H54 (cell line): ENCODE data around the gene CACHD1.

Source experiments
- DNase-seq: peaks from one replicate; pipeline ENCODE4 v3.0.0; 2011; ENCODE audit warnings: low spot score, mixed read lengths; ENCODE audit not compliant: insufficient read length
- FAIRE-seq: peaks from 3 replicates; lab custom pipeline; 2011; peaks lifted over from hg19 to GRCh38; lab: Jason Lieb, UNC
- POLR2A ChIP-seq: IDR thresholded peaks from 2 replicates; pipeline ENCODE4 v1.6.1; 2011; ENCODE audit warnings: low read depth, mild to moderate bottlenecking, low read length

Gene CACHD1

DNA sequence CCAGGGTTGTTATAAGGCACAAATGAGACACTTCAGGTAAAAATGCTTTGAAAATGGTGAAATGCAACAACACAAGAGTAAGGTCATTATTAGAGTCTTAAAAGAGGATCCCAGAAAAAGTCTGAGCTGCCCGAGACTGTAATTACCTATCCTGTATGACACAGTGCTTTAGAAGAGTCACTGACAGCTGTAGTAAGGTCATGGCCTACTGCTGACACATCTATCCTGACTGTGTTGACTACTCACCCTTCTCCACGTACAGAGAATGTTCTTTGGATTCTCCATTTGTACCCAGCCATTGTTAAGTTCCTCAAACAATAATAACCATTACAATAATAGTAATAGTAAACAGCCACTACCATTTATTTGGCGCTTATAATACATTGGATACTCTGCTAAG is 104.4 kb downstream of the CACHD1 start:
- TF ChIP-seq POLR2A = no peak
- peak; percentile 78 for FAIRE-seq
- peak; percentile 9 for DNase-seq

- no peak for FAIRE-seq
- no peak for TF ChIP-seq POLR2A
- no peak for DNase-seq
These were observed 106.2 kb downstream of the CACHD1 start for GRCh38 chr1:64575881-64576676.

- FAIRE-seq = peak; percentile 6
- TF ChIP-seq POLR2A = no peak
- no peak for DNase-seq
These were observed 108.5 kb downstream of the CACHD1 start for GRCh38 chr1:64578270-64578973.

GRCh38 chr1:64579767-64580166 is 109.8 kb downstream of the CACHD1 start:
- TF ChIP-seq POLR2A = no peak
- FAIRE-seq = no peak
- DNase-seq = no peak

DNA sequence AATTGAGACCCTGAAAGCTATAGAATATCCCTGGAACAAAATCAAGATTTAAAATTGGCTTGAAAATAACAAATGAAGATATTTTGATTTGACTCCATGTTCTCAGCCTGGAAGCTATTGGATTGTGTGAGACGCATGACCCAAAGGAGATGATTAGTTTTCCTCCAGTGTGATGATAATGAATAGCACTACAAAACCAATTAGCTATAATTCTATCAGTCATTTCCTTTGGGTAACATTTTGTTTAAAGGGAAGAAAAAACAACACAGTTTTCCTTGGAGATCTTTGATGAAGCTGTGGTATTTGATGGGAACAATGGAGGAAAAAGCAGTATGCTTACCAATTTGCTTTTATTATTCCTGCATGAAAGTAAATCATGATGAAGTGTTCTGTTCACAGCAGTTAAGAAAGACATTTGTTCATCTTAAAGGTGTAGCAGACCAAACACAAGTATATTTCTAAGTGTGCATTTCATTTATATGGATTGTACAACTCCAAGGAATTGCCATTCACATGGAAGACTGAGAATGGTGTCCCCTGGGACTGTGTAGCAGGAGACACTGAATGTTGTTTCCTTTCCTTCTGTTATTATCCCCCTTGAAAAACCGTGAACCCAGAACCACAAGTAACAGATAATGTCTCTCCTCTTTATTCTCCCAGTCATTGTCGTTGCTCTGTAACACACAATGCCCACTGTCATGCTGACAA is 111.4 kb downstream of the CACHD1 start:
- DNase-seq (no peak), FAIRE-seq (peak; percentile 80)
- no peak for TF ChIP-seq POLR2A

DNA sequence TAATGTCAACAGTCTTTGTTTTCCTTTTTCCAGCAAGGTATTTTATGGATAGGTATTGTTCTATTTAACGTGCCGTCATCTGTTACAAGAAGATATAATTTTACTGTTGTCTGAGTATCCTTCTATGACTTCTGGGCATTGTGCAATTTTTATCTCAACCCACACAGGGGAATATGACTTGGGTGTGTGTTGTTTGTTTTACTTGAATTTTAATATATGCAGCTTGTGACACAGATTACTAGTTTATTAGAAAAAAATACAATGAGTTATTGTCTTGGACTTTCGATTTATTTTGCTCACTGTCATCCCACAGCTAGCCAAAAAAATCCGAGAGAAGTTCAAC is 111.9 kb downstream of the CACHD1 start:
- DNase-seq = no peak
- FAIRE-seq = no peak
- no peak for TF ChIP-seq POLR2A

DNA sequence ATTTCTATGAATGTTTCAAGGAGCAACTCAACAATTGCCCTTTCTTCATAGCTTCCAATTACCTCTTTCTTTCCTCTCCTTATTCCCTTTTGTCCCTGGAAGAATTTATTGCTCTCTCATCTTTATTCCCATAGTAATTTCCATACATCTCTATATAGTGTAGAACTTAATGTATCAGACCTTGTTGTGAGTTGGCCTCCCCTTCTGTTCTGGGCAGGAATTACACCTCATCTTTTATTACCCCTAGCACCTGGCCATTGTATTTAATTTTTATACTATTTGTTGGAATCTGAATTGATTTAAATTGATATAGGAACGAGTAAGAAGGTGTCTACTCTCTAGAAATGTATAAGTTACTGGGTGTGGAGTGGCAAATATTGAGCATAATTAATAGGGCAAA is 114.5 kb downstream of the CACHD1 start:
- FAIRE-seq = no peak
- no peak for TF ChIP-seq POLR2A
- no peak for DNase-seq

- no peak for DNase-seq
- no peak for FAIRE-seq
- TF ChIP-seq POLR2A = no peak
These were observed 118.9 kb downstream of the CACHD1 start for GRCh38 chr1:64588876-64589275.

DNA sequence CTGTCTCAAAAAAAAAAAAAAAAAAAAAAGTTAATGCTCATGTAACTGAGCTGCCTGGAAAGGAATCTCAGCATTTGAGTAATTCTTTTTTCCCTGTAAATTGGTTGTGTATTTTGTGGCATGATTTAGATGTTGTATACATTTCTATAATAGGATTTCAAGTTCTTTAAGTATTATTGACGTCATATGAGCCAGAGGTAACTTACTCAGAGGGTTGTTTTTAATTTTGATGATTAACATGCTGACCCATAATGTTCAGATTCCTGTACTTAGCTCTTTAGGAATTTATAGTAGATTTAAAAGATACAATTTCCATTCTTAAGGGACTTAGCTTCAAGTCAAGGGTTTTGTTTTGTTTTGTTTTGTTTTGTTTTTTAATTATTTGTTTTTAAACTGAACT is 120.4 kb downstream of the CACHD1 start:
- FAIRE-seq (no peak), DNase-seq (no peak)
- no peak for TF ChIP-seq POLR2A

- FAIRE-seq (no peak), DNase-seq (no peak)
- TF ChIP-seq POLR2A = no peak
These were observed 124.5 kb downstream of the CACHD1 start for GRCh38 chr1:64594446-64594845.

DNA sequence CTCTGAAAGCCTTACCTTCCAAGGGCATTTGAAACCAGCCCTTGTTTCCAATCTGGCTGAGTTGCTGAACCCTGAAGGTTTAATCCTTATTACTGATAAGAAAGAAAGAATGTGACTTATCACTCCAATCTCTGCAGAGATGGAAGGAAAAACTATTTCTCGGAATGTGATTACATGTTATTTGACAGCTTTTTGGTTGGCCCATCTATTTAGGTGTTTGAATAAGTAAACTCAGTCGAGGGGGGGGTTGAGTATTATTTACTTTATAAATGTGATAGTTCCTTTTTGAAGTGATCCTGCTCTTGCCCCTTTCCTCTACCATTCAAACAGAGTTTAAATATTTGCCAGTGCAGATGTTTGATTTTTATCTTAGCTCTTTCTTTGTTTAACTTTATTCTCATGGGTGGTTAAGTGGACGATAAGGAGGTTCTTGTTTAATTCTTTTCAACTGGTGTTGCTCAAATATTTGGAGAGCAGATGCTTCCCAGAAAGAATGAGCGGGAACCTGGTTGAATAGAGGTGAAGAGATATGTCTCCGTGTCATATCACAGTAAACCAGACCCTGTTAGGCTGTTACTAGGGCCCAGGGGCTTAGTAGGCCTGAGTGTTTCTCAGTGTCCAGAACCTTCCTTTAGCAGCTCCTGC is 126.1 kb downstream of the CACHD1 start:
- FAIRE-seq (no peak), DNase-seq (no peak)
- no peak for TF ChIP-seq POLR2A

- FAIRE-seq = peak; percentile 45
- TF ChIP-seq POLR2A = no peak
- no peak for DNase-seq
These were observed 127.2 kb downstream of the CACHD1 start for GRCh38 chr1:64597113-64597512.

DNA sequence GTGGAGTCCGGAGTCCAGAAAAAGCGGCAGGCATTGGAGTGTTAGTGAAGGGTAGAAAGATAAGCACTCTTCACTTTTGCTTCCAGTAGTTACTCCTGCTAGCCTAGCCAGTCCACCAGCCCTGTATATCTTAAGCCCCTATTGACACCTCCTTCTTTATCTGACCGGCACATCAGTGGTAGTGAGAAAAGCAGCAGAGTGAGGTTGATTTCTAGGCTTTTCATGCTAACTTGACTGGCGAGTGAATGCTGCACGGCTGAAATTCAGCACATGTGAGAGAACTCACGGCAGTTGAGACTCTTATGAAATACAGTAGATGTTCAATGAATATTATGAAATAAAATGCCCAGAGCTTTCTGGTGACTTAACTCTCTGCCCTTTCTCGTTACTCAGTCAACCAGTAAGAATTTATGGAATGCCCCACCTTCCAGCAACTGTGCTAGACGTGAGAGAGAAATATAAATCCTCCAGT is 128.2 kb downstream of the CACHD1 start:
- FAIRE-seq (peak; percentile 91), DNase-seq (peak; percentile 35)
- no peak for TF ChIP-seq POLR2A

DNA sequence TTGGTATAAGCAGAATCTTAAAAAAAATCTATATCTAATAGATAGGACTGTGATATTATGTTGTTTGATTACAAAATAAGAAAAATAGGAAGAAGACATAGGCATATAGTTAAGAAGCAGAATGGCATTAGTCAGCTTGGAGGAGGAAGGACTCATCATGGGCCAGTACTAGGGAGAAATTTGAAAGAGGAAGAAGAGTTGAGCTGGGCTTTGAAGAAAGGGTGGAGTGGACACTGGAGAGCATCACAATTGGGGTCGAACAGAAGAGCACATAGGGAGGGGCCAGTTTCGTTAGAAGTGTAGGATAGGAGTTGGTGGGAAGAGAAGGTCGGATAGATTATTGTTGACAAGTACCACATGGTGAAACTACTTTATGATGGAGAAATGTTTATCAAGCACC is 129.3 kb downstream of the CACHD1 start:
- DNase-seq (no peak), FAIRE-seq (no peak)
- no peak for TF ChIP-seq POLR2A
